Activated naive CD8-positive, alpha-beta T cell (primary cell): ENCODE data around the gene ZNF200.
A peak's percentile ranks its signal among the peaks of the same experiment; 100 is the strongest.

Experiments used
- H3K27ac Mint-ChIP-seq: one replicate; pipeline ENCODE4 v1.8.0; 2021; ENCODE audit warnings: mixed read lengths
- H3K27me3 Mint-ChIP-seq: one replicate; pipeline ENCODE4 v1.8.0; 2021; ENCODE audit warnings: mixed read lengths
- H3K36me3 Mint-ChIP-seq: one replicate; pipeline ENCODE4 v1.8.0; 2021; ENCODE audit warnings: mixed read lengths
- H3K4me1 Mint-ChIP-seq: one replicate; pipeline ENCODE4 v1.8.0; 2021; ENCODE audit warnings: low read depth, mixed read lengths
- H3K4me3 Mint-ChIP-seq: one replicate; pipeline ENCODE4 v1.8.0; 2021; ENCODE audit warnings: mild to moderate bottlenecking, mixed read lengths
- H3K9me3 Mint-ChIP-seq: one replicate; pipeline ENCODE4 v1.8.0; 2021; ENCODE audit warnings: low read depth, mixed read lengths

Gene ZNF200

GRCh38 chr16:3180445-3180878 is 54.5 kb downstream of the ZNF200 start:
- peaks cover 4% of the 10 kb centered on the region for H3K36me3 Mint-ChIP-seq
- peak overlapping the region; percentile 41 for H3K27ac Mint-ChIP-seq
- peaks cover 20% of the 10 kb centered on the region for H3K4me1 Mint-ChIP-seq
- no peak overlapping the region for H3K4me3 Mint-ChIP-seq
- no peaks in the 10 kb centered on the region for H3K9me3 Mint-ChIP-seq
- peaks cover 51% of the 10 kb centered on the region for H3K27me3 Mint-ChIP-seq

GRCh38 chr16:3179651-3180050 is 55.3 kb downstream of the ZNF200 start:
- Mint-ChIP-seq H3K4me1 (peaks cover 20% of the 10 kb centered on the region), H3K9me3 (no peaks in the 10 kb centered on the region), H3K27ac (no peak overlapping the region), H3K36me3 (peaks cover 4% of the 10 kb centered on the region), H3K4me3 (no peak overlapping the region), H3K27me3 (peaks cover 51% of the 10 kb centered on the region)

GRCh38 chr16:3175157-3176093 is 59.5 kb downstream of the ZNF200 start:
- H3K27me3 Mint-ChIP-seq = peaks cover 47% of the 10 kb centered on the region
- H3K9me3 Mint-ChIP-seq = no peaks in the 10 kb centered on the region
- no peak overlapping the region for H3K27ac Mint-ChIP-seq
- peaks cover 33% of the 10 kb centered on the region for H3K4me1 Mint-ChIP-seq
- peak overlapping the region; percentile 27 for H3K4me3 Mint-ChIP-seq
- H3K36me3 Mint-ChIP-seq = no peaks in the 10 kb centered on the region

GRCh38 chr16:3174618-3175148 is 60.3 kb downstream of the ZNF200 start:
- peak overlapping the region; percentile 51 for H3K4me3 Mint-ChIP-seq
- no peaks in the 10 kb centered on the region for H3K36me3 Mint-ChIP-seq
- H3K9me3 Mint-ChIP-seq = no peaks in the 10 kb centered on the region
- no peak overlapping the region for H3K27ac Mint-ChIP-seq
- peaks cover 41% of the 10 kb centered on the region for H3K27me3 Mint-ChIP-seq
- H3K4me1 Mint-ChIP-seq = peaks cover 34% of the 10 kb centered on the region

GRCh38 chr16:3173892-3174617 is 60.9 kb downstream of the ZNF200 start:
- Mint-ChIP-seq H3K4me1 (peaks cover 34% of the 10 kb centered on the region), H3K27me3 (peaks cover 36% of the 10 kb centered on the region), H3K9me3 (no peaks in the 10 kb centered on the region), H3K27ac (no peak overlapping the region), H3K36me3 (no peaks in the 10 kb centered on the region), H3K4me3 (peak overlapping the region; percentile 51)
